ENCODE data around the gene ITGA6.
"Not testable (repeated sequence)": the region's sequence is repeated elsewhere in the genome, so short reads cannot be mapped to it uniquely, and the experiment has no call there.

Gene ITGA6

DNA sequence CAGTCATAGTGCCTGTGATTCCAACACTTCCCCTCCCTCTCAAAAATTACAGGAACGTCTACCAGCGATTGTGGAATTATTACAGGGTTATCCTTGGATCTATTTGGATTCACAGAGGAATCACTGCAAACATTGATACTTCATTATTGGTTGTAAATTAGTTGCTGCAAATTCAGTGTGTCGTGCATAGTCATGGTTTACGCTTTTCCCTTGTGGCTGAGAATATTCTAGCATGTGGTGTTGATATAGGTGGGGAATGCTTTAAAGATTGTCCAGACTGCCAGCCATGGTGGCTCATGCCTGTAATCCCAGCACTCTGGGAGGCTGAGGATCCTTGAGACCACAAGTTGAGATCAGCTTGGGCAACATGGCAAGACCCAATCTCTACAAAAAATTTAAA is 79.8 kb downstream of the ITGA6 start:
- DNase-seq (ENCODE audit: extremely low spot score, insufficient read length, low read depth) (no peak), FAIRE-seq (no peak)

DNA sequence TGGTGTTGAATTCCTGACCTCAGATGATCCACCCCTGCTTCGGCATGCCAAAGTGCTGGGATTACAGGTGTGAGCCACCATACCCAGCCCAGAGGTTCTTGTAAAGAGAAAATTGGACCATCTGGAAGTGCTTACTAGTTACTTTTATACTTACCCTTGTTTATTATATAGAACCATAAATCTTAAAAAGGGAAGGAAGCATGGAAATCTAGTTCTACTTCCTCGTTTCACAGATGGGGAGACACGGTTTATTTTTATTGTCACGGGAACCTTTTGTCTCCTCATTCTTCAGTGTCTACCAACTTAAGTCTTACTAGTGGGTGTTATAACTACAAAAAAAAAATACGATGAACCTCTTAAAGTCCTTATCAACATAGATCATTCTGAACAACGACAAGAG is 82.7 kb downstream of the ITGA6 start:
- FAIRE-seq = no peak
- no peak for DNase-seq (ENCODE audit: extremely low spot score, insufficient read length, low read depth)

DNA sequence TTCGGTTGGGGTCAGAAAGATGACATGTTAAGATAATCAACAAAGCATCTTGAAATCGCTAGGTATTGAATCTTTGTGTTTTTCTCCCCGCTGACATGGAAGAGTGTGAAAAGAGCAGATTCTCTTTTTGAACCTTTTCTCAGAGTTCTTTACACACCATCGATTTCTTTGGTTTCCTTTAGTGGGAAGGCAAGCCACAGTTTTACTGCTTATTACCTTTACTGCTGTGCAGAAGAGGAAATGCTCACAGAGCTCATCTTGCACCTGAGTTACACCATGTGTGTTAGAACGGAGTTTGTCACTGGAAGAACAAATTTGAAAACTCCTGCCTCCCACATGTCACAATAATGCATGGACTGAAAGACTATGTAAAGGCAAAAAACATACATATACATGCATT is 83.2 kb downstream of the ITGA6 start:
- FAIRE-seq (no peak), DNase-seq (ENCODE audit: extremely low spot score, insufficient read length, low read depth) (no peak)

DNA sequence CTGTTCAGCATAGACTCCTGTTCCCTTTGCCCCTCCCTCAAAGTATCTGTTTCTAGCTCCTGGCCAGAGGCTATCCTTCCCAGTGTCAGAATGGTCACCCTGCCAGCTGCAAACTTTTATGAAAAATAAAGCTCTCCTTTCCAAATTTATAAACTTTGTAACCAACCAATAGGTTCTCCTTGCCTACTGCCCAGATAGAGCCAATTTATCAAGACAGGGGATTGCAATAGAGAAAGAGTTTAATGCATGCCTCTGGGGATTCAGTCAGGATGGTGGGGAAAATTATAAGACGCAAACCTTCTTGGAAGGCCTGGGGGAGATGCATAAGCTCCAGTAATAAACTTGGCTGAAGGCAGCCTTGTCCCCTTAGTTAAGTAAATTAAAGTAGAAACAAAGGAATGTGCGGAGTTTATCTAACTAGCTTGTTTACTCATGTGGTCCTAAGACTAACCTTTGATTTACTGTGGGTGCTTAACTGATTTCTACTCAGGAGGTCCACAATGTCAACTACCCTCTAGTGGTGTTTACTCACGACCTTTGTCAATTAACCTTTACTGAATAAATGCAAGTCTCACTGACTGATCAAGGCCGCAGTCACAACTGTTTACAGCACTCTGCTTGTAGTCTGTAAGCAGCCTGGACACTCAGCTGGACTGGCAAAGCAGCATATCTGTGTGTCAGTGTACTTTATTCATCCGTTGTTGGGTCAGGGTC is 85.6 kb downstream of the ITGA6 start:
- DNase-seq (ENCODE audit: extremely low spot score, insufficient read length, low read depth) = no peak
- FAIRE-seq = no peak

DNA sequence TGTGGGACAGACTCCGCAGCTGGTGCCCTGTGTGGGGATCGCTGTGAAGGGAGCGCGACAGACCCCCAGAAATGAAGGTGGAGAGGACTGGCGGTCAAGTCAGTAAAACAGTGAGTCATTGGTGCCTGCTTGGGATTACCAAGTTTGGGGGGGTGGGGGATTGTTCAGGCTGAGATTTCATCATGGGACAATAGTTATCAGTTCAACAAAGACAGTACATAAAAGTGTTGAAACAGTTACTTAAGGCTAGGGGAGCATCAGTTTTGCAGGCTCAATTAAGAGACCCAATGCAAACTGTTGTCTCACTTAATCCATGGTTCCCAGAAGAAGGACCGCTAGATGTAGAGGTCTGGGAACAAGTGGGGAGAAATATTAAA is 86.1 kb downstream of the ITGA6 start:
- no peak for DNase-seq (ENCODE audit: extremely low spot score, insufficient read length, low read depth)
- FAIRE-seq = no peak

DNA sequence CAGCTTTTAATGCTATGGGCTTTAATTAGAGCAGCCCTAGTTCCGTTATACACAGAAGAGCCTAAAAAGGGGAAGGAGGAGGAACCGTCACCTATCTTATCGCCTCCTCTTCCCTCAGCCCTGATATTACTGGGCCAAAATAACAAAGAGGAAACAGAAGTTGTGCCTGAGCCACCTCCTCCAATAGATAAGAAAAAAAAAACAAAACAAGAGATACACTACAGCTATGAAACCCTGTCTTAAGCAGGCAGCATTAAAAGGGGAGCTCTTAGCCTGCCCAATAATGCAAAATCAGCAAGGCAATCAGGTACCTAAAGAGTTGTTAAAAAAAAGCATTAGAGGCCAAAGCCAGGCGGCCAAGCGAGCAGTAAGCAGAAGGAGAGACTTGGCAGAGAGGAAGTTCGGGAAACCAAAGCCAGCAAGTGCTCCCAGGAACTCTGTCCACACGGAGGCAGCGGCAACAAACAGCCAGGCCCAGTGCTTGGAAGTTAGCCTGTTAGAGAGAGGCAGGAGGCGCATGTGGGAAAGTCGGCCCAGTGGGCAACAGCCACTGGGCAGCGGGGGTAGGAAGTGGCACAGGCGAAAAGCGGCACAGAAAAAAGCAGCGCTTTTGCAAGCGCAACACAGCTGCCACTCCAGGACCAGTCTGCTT is 86.7 kb downstream of the ITGA6 start:
- FAIRE-seq (no peak), DNase-seq (ENCODE audit: extremely low spot score, insufficient read length, low read depth) (no peak)

DNA sequence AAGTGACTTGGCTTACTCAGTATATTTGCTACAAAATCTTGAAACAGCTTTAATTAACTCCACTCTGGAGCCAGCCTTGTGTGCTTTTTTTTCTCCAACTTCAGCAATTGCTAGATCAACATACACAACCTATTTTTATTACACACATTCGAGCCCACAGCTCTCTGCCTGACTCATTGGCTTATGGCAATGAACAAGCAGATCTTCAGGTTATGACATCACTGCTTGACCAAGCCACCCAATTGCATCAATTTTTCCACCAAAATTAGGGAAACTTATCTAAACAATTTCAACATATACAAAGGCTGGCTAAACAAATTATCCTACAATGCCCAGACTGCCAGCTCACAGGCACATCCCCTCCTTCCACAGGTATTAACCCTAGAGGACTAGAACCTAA is 88.9 kb downstream of the ITGA6 start:
- DNase-seq (ENCODE audit: extremely low spot score, insufficient read length, low read depth) = no peak
- FAIRE-seq = no peak

DNA sequence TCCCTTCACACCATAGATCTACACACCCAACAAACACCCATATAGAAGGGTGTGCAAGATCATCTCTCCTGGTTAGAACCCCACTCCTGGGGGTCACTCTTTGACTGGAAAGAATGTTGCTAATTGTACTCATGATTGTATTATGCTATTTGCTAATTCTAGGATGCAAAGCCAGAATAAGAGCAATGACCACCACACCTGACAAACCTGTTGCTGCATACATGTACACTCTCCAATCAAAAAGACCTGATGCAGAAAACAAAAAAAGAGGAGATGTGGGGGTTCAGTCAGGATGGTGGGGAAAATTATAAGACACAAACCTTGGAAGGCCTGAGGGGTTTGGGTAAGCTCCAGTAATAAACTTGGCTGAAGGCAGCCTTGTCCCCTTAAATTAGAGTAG is 91.6 kb downstream of the ITGA6 start:
- no peak for FAIRE-seq

DNA sequence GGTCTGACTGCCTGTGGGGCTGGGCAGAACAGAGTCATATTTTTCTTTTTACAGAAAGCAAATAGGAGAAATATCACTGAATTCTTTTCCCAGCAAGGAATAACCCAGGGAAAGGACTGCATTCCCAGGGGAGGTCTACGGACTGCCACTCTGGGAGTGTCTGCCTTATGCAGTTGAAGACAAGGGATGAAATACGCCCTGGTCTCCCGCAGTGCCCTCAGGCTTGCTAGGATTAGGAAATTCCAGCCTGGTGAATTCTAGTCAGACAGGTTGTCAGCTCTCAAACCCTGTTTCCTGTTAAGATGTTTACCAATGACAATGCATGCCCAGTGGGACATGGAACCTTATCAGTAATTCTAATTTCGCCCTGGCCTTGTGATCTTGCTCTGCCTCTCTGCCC is 98.2 kb downstream of the ITGA6 start:
- no peak for DNase-seq (ENCODE audit: extremely low spot score, insufficient read length, low read depth)
- FAIRE-seq = no peak

More for the DNA sequence above, 91.6 kb downstream of the ITGA6 start:
- no peak for DNase-seq (ENCODE audit: extremely low spot score, insufficient read length, low read depth)

DNA sequence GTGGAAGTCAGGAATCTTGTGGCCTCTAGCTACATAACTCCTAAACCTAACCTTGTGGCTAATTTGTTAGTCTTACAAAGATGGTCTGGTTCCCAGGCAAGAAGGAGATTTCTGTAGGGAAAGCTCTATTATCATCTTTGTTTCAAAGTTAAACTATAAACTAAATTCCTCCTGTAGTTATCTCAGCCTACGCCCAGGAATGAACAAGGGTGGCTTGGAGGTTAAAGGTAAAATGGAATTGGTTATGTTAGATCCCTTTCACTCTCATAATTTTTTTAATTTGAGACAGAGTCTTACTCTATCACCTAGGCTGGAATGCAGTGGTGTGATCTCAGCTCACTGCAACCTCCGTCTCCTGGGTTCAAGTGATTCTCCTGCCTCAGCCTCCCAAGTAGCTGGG is 103.9 kb downstream of the ITGA6 start:
- FAIRE-seq (no peak), DNase-seq (ENCODE audit: extremely low spot score, insufficient read length, low read depth) (no peak)

DNA sequence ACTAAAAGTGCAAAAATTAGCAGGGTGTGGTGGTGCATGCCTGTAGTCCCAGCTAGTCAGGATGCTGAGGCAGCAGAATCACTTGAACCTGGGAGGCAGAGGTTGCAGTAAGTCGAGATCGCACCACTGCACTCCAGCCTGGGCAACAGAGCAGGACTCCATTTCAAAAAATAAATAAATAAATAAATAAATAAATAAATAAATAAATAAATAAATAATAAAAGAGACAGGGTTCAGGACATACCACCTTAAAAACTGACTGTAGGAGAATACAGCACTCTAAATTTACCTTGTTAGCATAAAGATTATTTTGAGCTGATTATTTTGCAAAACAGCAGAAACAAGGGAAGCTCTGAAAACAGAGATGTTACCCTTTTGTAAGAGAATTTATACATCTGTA is 105.1 kb downstream of the ITGA6 start:
- FAIRE-seq; DNase-seq (ENCODE audit: extremely low spot score, insufficient read length, low read depth): not testable (repeated sequence)

DNA sequence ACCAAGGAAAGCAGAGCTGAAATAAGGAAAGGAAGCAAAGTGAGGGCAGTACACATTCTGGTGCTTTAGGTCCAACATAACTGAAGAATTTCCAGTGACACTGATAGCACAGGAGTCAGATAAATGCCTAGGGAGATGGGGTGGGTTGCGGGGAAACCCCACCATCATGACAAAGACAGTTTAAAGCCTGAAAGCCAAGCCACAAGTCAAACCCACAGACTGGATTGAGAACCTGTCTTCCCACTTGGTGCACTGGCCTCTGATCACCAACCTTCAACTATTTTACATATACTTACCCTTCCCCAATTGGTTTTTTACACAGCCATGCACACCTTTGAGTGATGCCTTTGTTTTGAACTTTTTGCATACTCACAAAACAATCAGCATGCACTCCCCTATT is 106.3 kb downstream of the ITGA6 start:
- FAIRE-seq = no peak
- no peak for DNase-seq (ENCODE audit: extremely low spot score, insufficient read length, low read depth)

DNA sequence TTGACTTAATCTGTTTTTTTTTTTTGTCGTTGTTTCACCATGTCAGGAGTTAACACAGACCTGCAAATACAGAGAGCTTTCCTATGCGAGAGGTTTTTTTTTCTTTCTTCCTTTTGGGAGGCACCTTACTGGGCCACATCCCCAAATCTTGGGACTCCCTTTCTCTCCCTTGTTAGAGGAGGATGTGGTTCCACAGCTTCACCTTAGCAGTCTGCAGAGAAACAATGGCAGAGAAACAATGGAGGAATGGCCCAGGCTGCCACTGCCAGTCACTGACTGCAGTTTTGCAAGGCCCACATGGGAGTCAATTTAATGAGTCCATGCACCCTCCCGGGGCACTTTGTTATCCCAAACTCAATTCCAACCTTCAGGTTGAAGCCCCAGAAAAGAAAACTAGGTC is 107.7 kb downstream of the ITGA6 start:
- FAIRE-seq = no peak

DNA sequence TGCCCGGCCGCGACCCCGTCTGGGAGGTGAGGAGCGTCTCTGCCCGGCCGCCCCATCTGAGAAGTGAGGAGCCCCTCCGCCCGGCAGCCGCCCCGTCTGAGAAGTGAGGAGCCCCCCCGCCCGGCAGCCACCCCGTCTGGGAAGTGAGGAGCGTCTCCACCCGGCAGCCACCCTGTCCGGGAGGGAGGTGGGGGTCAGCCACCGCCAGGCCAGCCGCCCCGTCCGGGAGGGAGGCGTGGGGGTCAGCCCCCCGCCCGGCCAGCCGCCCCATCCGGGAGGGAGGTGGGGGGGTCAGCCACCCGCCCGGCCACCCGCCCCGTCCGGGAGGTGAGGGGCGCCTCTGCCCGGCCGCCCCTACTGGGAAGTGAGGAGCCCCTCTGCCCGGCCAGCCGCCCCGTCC is 110.5 kb downstream of the ITGA6 start:
- FAIRE-seq; DNase-seq (ENCODE audit: extremely low spot score, insufficient read length, low read depth): not testable (repeated sequence)

More for the DNA sequence above, 107.7 kb downstream of the ITGA6 start:
- no peak for DNase-seq (ENCODE audit: extremely low spot score, insufficient read length, low read depth)

DNA sequence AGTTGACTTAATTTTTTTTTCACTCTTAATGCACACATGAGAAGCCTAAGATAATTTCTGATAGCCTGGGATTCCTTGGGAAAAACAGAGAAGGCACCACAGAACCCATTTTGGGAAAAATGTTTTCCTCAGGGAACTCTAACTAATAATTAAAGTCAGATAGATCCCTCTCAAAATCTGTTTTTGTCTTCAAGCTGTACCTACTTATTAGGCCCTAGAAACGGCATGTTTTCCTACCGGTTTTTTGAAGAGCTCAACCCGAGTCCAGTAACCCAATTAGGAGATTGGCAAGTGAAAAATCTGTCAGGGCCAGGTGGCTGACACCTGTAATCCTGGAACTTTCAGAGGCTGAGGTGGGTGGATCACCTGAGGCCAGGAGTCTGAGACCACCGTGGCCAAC is 112.4 kb downstream of the ITGA6 start:
- DNase-seq (ENCODE audit: extremely low spot score, insufficient read length, low read depth) (no peak), FAIRE-seq (no peak)

DNA sequence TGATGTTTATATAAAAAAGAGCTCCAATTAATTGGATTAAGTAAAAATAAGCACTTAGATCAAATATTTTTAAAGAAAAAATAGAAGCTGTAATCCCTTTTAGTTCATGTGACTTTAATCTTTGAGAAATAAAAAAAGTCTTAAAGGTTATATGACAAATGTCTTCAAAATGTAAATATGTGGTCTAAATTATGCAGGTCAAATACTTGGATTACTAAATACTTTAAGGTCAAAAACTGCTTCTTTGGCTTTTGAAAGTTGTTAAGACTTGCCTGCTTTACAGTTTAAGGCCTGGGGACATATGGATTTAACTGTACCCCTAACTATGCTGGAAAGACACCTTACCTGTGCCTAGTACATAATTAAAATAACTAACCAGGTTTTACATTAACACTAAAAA is 113.0 kb downstream of the ITGA6 start:
- DNase-seq (ENCODE audit: extremely low spot score, insufficient read length, low read depth) (no peak), FAIRE-seq (no peak)

DNA sequence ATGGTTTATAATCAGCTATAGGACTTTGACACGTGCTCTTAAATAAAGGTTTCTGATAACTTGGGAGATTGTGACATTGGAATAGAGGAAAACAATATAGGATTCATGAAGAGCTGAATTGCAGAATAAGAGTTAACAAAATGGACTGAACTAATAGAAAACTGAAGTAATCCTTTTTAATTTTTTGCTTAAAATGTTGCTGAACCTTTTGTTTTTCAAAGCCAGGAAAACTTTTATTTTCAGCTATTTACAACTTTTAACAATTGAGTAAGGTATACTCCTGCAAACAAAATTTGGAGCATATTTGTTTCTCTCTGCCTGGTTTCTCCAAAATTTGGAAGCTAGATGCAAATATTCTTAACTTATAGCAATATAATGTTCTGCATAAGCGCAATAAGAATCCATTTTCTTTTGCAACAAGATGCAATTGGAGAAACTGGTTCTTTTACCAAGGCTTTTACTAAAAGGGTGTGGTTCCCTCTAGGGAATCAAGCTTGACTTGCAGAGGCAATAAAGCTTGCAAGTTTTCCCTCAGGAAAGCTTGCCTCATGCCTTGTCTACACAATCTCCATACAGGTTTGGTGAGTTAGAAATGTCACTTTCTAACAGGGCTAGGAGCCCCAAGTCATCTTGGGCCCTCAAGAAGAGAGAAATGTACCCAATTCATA is 118.2 kb downstream of the ITGA6 start:
- DNase-seq (ENCODE audit: extremely low spot score, insufficient read length, low read depth) = no peak
- no peak for FAIRE-seq

DNA sequence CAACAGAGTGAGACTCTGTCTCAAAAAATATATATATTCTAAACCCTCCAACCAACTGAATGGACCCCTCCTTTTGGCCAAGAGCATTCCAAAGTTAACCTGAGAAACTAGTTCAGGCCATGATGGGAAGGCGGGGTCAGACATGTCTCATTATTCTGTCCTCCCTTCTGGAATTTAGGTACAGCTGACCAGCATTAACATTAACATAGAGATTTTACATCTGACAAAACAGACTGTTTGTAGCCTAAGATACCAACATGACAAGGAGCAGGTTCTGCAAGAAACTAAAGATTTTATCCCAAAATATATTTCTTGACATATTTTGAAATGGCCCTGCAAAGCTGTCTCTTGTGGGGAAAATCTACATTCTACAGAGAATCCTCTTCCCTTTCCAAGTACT is 121.7 kb downstream of the ITGA6 start:
- FAIRE-seq = no peak
- DNase-seq (ENCODE audit: extremely low spot score, insufficient read length, low read depth) = no peak

DNA sequence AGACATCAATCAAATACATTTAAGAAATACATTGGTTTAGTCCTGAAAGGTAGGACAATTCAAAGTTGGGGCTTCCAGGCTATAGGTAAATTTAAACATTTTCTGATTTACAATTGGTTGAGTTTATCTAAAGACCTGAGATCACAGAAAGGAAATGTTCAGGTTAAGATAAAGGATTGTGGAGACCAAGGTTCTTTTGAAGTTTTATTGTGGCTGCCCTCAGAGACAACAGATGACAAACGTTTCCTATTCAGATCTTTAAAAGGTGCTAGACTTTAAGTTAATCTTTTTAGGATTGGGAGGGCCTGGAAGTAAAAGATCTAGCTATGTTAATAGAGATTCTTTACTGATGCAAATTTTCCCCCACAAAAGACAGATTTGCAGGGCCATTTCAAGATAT is 122.4 kb downstream of the ITGA6 start:
- DNase-seq (ENCODE audit: extremely low spot score, insufficient read length, low read depth); FAIRE-seq: not testable (repeated sequence)

DNA sequence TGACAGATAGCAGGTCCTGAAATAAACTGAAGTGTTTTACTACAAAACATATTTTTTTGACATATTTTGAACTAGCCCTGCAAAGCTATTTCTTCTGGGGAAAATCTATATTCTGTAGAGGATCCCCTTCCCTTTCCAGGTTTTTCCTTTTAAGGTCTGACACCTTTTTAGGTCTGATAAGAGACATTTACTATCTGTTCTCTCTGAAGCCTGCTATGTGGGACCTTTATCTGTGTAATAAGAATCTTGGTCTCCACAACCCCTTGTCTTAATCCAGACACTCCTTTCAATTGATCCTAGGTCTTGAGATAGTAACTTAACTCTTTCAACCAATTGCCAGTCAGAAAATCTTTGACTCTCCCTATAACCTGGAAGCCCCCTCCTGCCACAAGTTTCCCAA is 123.0 kb downstream of the ITGA6 start:
- FAIRE-seq (no peak), DNase-seq (ENCODE audit: extremely low spot score, insufficient read length, low read depth) (no peak)

DNA sequence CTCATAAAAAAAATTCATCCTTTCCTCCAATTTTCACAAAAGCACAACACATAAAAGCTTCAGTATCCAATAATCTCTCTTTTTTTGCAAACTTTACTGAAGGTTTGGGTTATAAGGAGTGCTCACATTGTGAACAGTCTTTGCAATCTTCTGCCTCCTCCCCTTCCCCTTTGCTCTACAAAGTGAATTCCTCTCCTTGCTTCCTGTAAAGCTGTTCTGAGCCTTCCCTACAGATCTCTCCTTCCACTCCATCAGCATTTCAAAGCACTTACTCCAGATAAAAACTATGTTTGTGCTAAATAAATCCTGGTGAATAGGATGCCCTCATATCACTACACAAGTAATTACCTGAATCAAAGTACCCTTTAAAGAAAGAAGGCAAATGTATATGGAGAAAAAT is 123.9 kb downstream of the ITGA6 start:
- FAIRE-seq (no peak), DNase-seq (ENCODE audit: extremely low spot score, insufficient read length, low read depth) (no peak)

Measured in GM18507 (cell line).